GM12878 (cell line): ENCODE measurements around the gene NLRC5. TPM values are rescaled to one million over a fixed set of nuclear protein-coding genes. Genes with fewer than 3 reads are reported as not detected.

Experiments
- ATAC-seq: fragments of 200-7000 bp; cut with Tn5 transposase; 3 replicates; pipeline ENCODE4 v1.9.1; 2020; ENCODE audit warnings: mild to moderate bottlenecking, moderate library complexity
- BruUV-seq: library from RNA; stranded (reverse); fragments of 400-500 nt; replicated peaks from 2 replicates; lab custom pipeline; 2021; lab: Mats Ljungman, UMichigan
- CTCF ChIA-PET: fragments of 300-600 bp; sonication (Branson Sonifier 250); formaldehyde crosslinking; extraction: SDS; loops from one replicate; lab custom pipeline; 2021; ENCODE audit warnings: inconsistent platforms; lab: Yijun Ruan, JAX
- POLR2A ChIA-PET: fragments of 350-600 bp; formaldehyde crosslinking; extraction: SDS; loops from one replicate; lab custom pipeline; 2021; ENCODE audit warnings: inconsistent platforms; lab: Charles Lee
- RAD21 ChIA-PET: fragments of 300-600 bp; sonication (Branson Sonifier 250); formaldehyde crosslinking; loops from one replicate; lab custom pipeline; 2023; ENCODE audit warnings: antibody characterized with exemption; ENCODE audit not compliant: unreplicated experiment; lab: Charles Lee
- SMC1A ChIA-PET: fragments of 300-600 bp; sonication (Branson Sonifier 250); formaldehyde crosslinking; loops from one replicate; lab custom pipeline; 2023; ENCODE audit not compliant: unreplicated experiment, uncharacterized antibody; lab: Charles Lee
- DNase-seq: peaks from one replicate; pipeline ENCODE4 v3.0.0-alpha.2; 2011; ENCODE audit warnings: low read depth, low spot score
- FAIRE-seq: peaks from 3 replicates; lab custom pipeline; 2011; peaks lifted over from hg19 to GRCh38; lab: Jason Lieb, UNC
- H2AFZ ChIP-seq: 2 replicates; pipeline ENCODE4 v1.6.0; 2011; ENCODE audit warnings: low read depth, low read length, control low read depth; ENCODE audit not compliant: control insufficient read depth
- H3K27ac ChIP-seq: 2 replicates; pipeline ENCODE4 v1.5.1; 2011; ENCODE audit warnings: control low read depth; ENCODE audit not compliant: control insufficient read depth, insufficient read depth
- H3K27me3 ChIP-seq, 2 experiments: replicated peaks in 1 of 2; 2 replicates each; pipeline versions ENCODE4 v1.6.0 to v1.6.1; 2011; ENCODE audit warnings: low read length in 1 of 2; ENCODE audit not compliant: control insufficient read depth in 2 of 2, insufficient read depth in 2 of 2
- H3K36me3 ChIP-seq, 2 experiments: 2 replicates each; pipeline ENCODE4 v1.5.1; 2011; ENCODE audit warnings: low read length in 1 of 2; ENCODE audit not compliant: control insufficient read depth in 2 of 2, insufficient read depth in 2 of 2
- H3K4me1 ChIP-seq: 2 replicates; pipeline ENCODE4 v1.6.1; 2011; ENCODE audit warnings: mild to moderate bottlenecking, low read length, moderate library complexity, mixed read lengths; ENCODE audit not compliant: control insufficient read depth, insufficient read depth
- H3K4me2 ChIP-seq: 2 replicates; pipeline ENCODE4 v1.6.0; 2011; ENCODE audit warnings: control low read depth; ENCODE audit not compliant: control insufficient read depth, insufficient read depth
- H3K4me3 ChIP-seq: fragments of 200-600 bp; sonication (generic); 2 replicates; pipeline ENCODE4 v1.5.1; 2016
- H3K79me2 ChIP-seq: 2 replicates; pipeline ENCODE4 v1.6.0; 2011; ENCODE audit warnings: low read length; ENCODE audit not compliant: control insufficient read depth, insufficient read depth
- H3K9ac ChIP-seq: 2 replicates; pipeline ENCODE4 v1.8.0; 2011; ENCODE audit warnings: low read length, control low read depth, mixed read lengths; ENCODE audit not compliant: control insufficient read depth, insufficient read depth
- H3K9me3 ChIP-seq: replicated peaks from 3 replicates; pipeline ENCODE4 v1.5.1; 2011; ENCODE audit warnings: mild to moderate bottlenecking, low read length; ENCODE audit not compliant: control insufficient read depth, insufficient read depth
- H4K20me1 ChIP-seq: 2 replicates; pipeline ENCODE4 v1.6.0; 2011; ENCODE audit not compliant: control insufficient read depth, insufficient read depth
- BHLHE40 ChIP-seq, 2 experiments: fragments of 450-650 bp in 1 of 2; IDR thresholded peaks; 2 replicates each; pipeline ENCODE4 v1.6.1; 2011 to 2017; ENCODE audit warnings: low read depth in 2 of 2, borderline replicate concordance in 1 of 2, improper control_type of control experiment in 1 of 2, low read length in 1 of 2, mild to moderate bottlenecking in 1 of 2
- CBX3 ChIP-seq: fragments of 200-600 bp; sonication (generic); IDR thresholded peaks from 2 replicates; pipeline ENCODE4 v1.6.1; 2016; ENCODE audit warnings: low read depth, borderline replicate concordance
- HDAC2 ChIP-seq: fragments of 200-600 bp; sonication (generic); IDR thresholded peaks from 2 replicates; pipeline ENCODE4 v1.6.1; 2017
- IKZF1 ChIP-seq: fragments of 450-650 bp; conservative IDR thresholded peaks from 2 replicates; pipeline ENCODE4 v1.6.1; 2017; ENCODE audit warnings: antibody characterized with exemption, mild to moderate bottlenecking
- IKZF2 ChIP-seq, 2 experiments: fragments of 450-650 bp; IDR thresholded peaks; 2 replicates each; pipeline ENCODE4 v1.6.1; 2017; ENCODE audit warnings: mild to moderate bottlenecking in 2 of 2, moderate library complexity in 2 of 2
- WGBS: methylation state at CpG from one replicate; pipeline ENCODE4 v1.1.6; 2016; ENCODE audit warnings: low lambda C conversion rate; ENCODE audit not compliant: insufficient replicate concordance, insufficient coverage; ENCODE audit errors: missing lambda C conversion rate; 5-methylcytosine and 5-hydroxymethylcytosine counted together
- in situ Hi-C: fragments of 300-500 bp; cut with MboI; formaldehyde crosslinking; loops from 9 replicates; pipeline ENCODE4 v1.14.3; 2018; ENCODE audit warnings: mixed read lengths
- intact Hi-C: fragments of 100-400 bp; cut with micrococcal nuclease; formaldehyde crosslinking; loops from one replicate; pipeline ENCODE4 v1.14.2; 2022; ENCODE audit not compliant: unreplicated experiment
- polyA plus RNA-seq, 11 experiments: library from polyadenylated mRNA; depleted of rRNA in 4 of 11; unstranded in 6 of 11; stranded (reverse) in 5 of 11; fragments of >200 nt; fragmentation: Nextera tagmentation in 4 of 11; fragmentation: Illumina TruSeq in 1 of 11; extraction: Ambion mirVana in 4 of 11; extraction: Trizol in 1 of 11; gene quantifications; 1 replicate in 1 of 11; 2 replicates in 10 of 11; pipeline versions ENCODE4 v1.2.1 to v1.2.3, GENCODE V29; 2011 to 2016; ENCODE audit warnings: inconsistent platforms in 2 of 11, missing spikeins in 2 of 11, low read depth in 1 of 11
- total RNA-seq, 4 experiments: library from RNA; depleted of rRNA in 3 of 4; stranded (reverse); fragments of >200 nt in 3 of 4; fragmentation: Illumina TruSeq in 1 of 4; extraction: Trizol in 1 of 4; gene quantifications; 2 replicates each; pipeline versions ENCODE4 v1.2.1 to v1.2.3, GENCODE V29; 2013 to 2021
- TF ChIP-seq, protein P1 (sequence below): fragments of 450-650 bp; IDR thresholded peaks from 2 replicates; pipeline ENCODE4 v1.6.1; 2016; ENCODE audit warnings: mild to moderate bottlenecking

The NLRC5 gene
- total and polyA plus RNA-seq, 10 of the 15 experiments (the other 5 are each of a cell fraction or from before 2014, with no cell fraction given): 13.1 to 105 (median 57.3) TPM

DNA sequence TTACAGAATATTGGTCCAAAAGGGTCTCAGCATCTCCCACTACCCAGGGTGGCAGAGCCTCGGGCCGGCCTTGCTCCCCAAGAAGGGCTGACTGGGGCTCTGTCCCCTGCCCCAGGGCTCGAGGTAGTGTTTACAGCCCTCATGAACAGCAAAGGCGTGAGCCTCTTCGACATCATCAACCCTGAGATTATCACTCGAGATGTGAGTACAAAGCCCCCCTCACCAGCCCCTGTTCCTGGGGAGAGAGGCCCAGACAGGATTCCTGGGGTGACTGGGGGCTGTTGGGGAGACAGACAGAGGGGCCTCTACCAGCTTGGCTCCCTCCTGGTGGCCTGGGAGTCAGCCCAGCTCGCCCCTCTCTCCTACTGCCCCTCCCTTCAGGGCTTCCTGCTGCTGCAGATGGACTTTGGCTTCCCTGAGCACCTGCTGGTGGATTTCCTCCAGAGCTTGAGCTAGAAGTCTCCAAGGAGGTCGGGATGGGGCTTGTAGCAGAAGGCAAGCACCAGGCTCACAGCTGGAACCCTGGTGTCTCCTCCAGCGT, 6.1 kb upstream of the NLRC5 start:
- H2AFZ ChIP-seq: no peak overlapping the region
- no TSS peak for BruUV-seq
- ATAC-seq: no peak
- CTCF ChIA-PET: interaction anchor here (0.9 to 19.4 kb wide), 11 partner anchors 8 to 114 kb away, joined by 3 to 420 read pairs (median 6); partner anchors contain the start of genes CETP and HERPUD1
- H4K20me1 ChIP-seq: no peaks in the 10 kb centered on the region
- no peak overlapping the region for H3K4me3 ChIP-seq
- POLR2A ChIA-PET: interaction anchor here (0.5 to 15.9 kb wide), 15 partner anchors 12 to 184 kb away, joined by 3 to 343 read pairs (median 5); partner anchors contain the start of gene HERPUD1
- peaks cover 51% of the 10 kb centered on the region for H3K4me1 ChIP-seq
- TF ChIP-seq HDAC2: no peak
- TF ChIP-seq IKZF2 (IDR thresholded peaks at IDR 0.05): peak; percentile 31 to 47; a peak in 2 of 4 replicates
- TF ChIP-seq, protein P1, sequence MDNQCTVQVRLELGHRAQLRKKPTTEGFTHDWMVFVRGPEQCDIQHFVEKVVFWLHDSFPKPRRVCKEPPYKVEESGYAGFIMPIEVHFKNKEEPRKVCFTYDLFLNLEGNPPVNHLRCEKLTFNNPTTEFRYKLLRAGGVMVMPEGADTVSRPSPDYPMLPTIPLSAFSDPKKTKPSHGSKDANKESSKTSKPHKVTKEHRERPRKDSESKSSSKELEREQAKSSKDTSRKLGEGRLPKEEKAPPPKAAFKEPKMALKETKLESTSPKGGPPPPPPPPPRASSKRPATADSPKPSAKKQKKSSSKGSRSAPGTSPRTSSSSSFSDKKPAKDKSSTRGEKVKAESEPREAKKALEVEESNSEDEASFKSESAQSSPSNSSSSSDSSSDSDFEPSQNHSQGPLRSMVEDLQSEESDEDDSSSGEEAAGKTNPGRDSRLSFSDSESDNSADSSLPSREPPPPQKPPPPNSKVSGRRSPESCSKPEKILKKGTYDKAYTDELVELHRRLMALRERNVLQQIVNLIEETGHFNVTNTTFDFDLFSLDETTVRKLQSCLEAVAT: peak; percentile 98
- TF ChIP-seq BHLHE40 (IDR thresholded peaks at IDR 0.05; ENCODE audit: borderline replicate concordance in 1 of 2, low read depth in 2 of 2, low read length in 1 of 2): no peak
- TF ChIP-seq CBX3: no peak
- peak; percentile 60; the same call in 1 of the 2 replicates for TF ChIP-seq IKZF1
- TF ChIP-seq, all 136 proteins: peak for 3
- SMC1A ChIA-PET: interaction anchor here (1.0 to 31.6 kb wide), 6 partner anchors 10 to 62 kb away, joined by 3 to 604 read pairs (median 86); partner anchors contain the start of gene CETP
- H3K4me2 ChIP-seq: peak overlapping the region; percentile 14; the same call in 1 of the 2 replicates
- in situ Hi-C loops (no loop called here), intact Hi-C loops (no loop called here)
- H3K36me3 ChIP-seq: no peaks in the 10 kb centered on the region
- peak overlapping the region; percentile 6; the same call in 1 of the 2 replicates for H3K27ac ChIP-seq
- FAIRE-seq (no peak), DNase-seq (no peak)
- 72% methylated on average over 9 of the region's 9 CpGs for WGBS
- no peaks in the 10 kb centered on the region for H3K9me3 ChIP-seq
- H3K27me3 ChIP-seq: no peaks in the 10 kb centered on the region
- H3K79me2 ChIP-seq: peaks cover 15% of the 10 kb centered on the region
- RAD21 ChIA-PET: interaction anchor here (1.3 to 22.4 kb wide), 7 partner anchors 15 to 62 kb away, joined by 3 to 473 read pairs (median 22); partner anchors contain the start of gene CETP
- H3K9ac ChIP-seq: 0 out of 2 replicates have a peak overlapping the region, but pooled peaks have one; percentile 7
